Right lobe of liver (tissue), 4 donors: ENCODE measurements around the gene CUEDC1.

Experiments
- POLR2A ChIP-seq: fragments of 450-650 bp; IDR thresholded peaks from one replicate; pipeline ENCODE4 v1.6.1; 2017; ENCODE audit warnings: antibody characterized with exemption, mild to moderate bottlenecking
- TF ChIP-seq, protein P1 (sequence below), 4 donors: fragments of 200-600 bp in 3 of 4; fragments of 450-650 bp in 1 of 4; IDR thresholded peaks; one replicate each; pipeline versions ENCODE4 v1.5.1 to v1.8.0; 2016 to 2022; ENCODE audit warnings: antibody characterized with exemption in 4 of 4, mild to moderate bottlenecking in 2 of 4
- donor health status: DM: no; HTN: no; CAD: no.
- donor health status: DM: no; HTN: no; CAD: no.
- donor health status: DM: no; HTN: yes; CAD: no.

DNA sequence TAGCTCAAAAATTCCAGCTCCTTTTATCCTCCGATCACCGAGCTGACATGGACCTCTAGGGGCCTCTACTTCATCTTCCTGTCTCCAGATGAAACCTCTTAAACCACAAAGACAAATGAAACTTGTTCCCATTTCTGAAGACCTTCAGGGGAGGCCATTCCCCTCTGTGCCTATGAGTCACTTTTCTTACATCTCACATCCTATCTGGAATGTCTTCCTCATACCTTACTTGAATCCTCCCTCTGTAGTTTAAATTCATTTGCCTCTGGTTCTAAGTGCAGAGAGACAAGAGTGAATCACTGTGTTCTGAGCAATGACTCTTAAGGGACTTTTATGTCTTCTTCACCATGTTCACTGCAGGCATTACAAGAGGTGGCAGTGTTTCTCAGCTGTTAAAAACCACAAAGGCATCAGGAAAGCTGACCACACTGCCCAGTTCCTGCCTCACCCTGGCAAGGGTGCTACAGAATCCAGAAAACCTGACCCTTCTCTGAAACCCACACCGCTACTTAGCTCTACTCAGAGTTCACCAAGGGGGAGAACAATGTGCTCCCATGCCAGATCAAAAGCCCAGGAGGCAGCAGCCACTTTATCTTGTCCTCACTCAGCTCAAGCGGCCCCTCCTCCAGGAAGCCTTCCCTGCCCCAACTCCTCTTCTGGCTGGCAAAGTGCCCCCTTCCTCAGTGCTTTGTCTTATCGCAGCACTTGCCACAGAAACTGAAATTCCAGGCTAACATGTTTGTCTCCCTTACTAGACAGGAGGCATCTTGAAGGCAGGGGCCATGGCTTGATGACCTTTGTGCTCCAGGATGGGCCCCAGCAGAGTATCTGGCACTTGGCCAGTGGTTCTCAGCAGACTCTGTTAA, 6.4 kb downstream of the CUEDC1 start:
- TF ChIP-seq, protein P1, sequence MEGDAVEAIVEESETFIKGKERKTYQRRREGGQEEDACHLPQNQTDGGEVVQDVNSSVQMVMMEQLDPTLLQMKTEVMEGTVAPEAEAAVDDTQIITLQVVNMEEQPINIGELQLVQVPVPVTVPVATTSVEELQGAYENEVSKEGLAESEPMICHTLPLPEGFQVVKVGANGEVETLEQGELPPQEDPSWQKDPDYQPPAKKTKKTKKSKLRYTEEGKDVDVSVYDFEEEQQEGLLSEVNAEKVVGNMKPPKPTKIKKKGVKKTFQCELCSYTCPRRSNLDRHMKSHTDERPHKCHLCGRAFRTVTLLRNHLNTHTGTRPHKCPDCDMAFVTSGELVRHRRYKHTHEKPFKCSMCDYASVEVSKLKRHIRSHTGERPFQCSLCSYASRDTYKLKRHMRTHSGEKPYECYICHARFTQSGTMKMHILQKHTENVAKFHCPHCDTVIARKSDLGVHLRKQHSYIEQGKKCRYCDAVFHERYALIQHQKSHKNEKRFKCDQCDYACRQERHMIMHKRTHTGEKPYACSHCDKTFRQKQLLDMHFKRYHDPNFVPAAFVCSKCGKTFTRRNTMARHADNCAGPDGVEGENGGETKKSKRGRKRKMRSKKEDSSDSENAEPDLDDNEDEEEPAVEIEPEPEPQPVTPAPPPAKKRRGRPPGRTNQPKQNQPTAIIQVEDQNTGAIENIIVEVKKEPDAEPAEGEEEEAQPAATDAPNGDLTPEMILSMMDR (IDR thresholded peaks at IDR 0.05), result no peak
- no peak for TF ChIP-seq POLR2A
